Activated naive CD4-positive, alpha-beta T cell treated with anti-CD3 and anti-CD28 coated beads, Interleukin-2, amount 10 ng/mL, durations not matched to agents 7 days and 5 days (primary cell): ENCODE measurements around the gene HLX.

Experiments
- CTCF ChIA-PET: fragments of 350-600 bp; sonication (Branson Sonifier 250); formaldehyde crosslinking; loops from one replicate; lab custom pipeline; 2021; ENCODE audit warnings: antibody characterized with exemption; lab: Charles Lee
- DNase-seq: peaks from one replicate; pipeline ENCODE4 v3.0.0-alpha.2; 2020
- H3K27ac Mint-ChIP-seq: one replicate; pipeline ENCODE4 v1.8.0; 2021; ENCODE audit warnings: mild to moderate bottlenecking, moderate library complexity, mixed read lengths
- H3K27me3 Mint-ChIP-seq: one replicate; pipeline ENCODE4 v1.8.0; 2021; ENCODE audit warnings: mild to moderate bottlenecking, mixed read lengths
- H3K36me3 Mint-ChIP-seq: one replicate; pipeline ENCODE4 v1.8.0; 2021; ENCODE audit warnings: mixed read lengths
- H3K4me1 Mint-ChIP-seq: one replicate; pipeline ENCODE4 v1.8.0; 2021; ENCODE audit warnings: mixed read lengths
- H3K4me3 Mint-ChIP-seq: one replicate; pipeline ENCODE4 v1.8.0; 2021; ENCODE audit warnings: mild to moderate bottlenecking, moderate library complexity, mixed read lengths
- H3K9me3 Mint-ChIP-seq: one replicate; pipeline ENCODE4 v1.8.0; 2021; ENCODE audit warnings: mixed read lengths

The HLX gene, protein sequence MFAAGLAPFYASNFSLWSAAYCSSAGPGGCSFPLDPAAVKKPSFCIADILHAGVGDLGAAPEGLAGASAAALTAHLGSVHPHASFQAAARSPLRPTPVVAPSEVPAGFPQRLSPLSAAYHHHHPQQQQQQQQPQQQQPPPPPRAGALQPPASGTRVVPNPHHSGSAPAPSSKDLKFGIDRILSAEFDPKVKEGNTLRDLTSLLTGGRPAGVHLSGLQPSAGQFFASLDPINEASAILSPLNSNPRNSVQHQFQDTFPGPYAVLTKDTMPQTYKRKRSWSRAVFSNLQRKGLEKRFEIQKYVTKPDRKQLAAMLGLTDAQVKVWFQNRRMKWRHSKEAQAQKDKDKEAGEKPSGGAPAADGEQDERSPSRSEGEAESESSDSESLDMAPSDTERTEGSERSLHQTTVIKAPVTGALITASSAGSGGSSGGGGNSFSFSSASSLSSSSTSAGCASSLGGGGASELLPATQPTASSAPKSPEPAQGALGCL

GRCh38 chr1:220879076-220879508 is at the start of gene HLX:
Gene HLX, plus strand, starts transcription at chr1:220879443. Its CDS starts 415 bp downstream, at chr1:220879858.
- Mint-ChIP-seq H3K27me3 (peaks cover 99% of the 10 kb centered on the region), H3K4me1 (peaks cover 41% of the 10 kb centered on the region), H3K9me3 (no peaks in the 10 kb centered on the region), H3K27ac (peak within 1 kb of the TSS; percentile 28), H3K4me3 (peak within 1 kb of the TSS; percentile 61), H3K36me3 (no peaks in the 10 kb centered on the region)
- CTCF ChIA-PET, result no interaction called here
- DNase-seq, result peak; percentile 38

DNA sequence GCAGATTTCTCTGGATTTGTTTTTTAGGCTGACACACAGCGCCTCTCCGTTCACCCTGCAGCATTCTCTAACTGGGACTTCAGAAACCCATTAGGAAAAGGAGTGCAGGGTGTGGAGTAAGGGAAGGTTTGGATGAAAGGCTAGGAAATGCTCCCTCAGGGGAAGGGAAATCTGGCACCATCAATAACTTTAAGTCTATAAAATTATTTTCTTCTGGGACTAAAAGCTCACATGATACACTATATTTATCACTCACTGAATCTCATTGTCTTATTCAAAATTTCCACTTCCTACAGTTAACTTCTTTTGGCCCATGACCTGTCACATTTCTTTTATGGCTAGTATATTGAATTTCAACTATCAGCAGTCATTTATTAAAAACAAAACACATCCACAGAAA is 45.8 kb upstream of the HLX start:
- no peak overlapping the region for H3K27ac Mint-ChIP-seq
- no peaks in the 10 kb centered on the region for H3K36me3 Mint-ChIP-seq
- no peaks in the 10 kb centered on the region for H3K27me3 Mint-ChIP-seq
- DNase-seq, result no peak
- H3K4me1 Mint-ChIP-seq, result no peaks in the 10 kb centered on the region
- no peak overlapping the region for H3K4me3 Mint-ChIP-seq
- CTCF ChIA-PET, result no interaction called here
- H3K9me3 Mint-ChIP-seq, result no peaks in the 10 kb centered on the region

DNA sequence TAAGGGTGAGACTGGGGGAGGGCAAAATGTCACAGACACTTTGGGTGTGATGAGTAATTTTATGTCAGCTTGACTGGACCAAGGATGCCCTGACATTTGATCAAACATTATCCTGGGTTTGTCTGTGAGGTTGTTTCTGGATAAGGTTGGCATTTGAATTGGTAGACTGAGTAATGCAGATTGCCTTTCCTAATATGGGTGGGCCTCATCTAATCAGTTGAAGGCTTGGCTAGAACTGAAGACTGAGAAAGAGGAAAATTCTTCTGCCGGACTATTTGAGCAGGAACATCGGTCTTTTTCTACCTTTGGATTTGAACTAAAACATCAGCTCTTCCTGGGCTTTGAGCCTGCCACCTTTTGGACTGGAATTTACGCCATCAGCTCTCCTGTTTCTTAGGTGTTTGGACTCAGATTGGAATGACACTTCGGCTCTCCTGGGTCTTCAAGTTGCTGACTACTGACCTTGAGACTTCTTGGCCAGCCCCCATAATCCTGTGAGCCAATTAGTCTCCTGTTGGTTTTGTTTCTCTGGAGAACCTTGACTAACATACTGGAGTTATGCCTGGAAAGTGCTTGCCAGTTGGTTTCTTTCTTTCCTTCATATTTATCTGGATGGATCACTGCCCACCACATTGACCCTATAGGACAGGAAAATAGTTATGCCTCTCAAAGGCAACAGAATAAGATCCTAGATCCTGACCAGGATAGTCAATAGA is 44.9 kb upstream of the HLX start:
- H3K4me3 Mint-ChIP-seq, result no peak overlapping the region
- H3K4me1 Mint-ChIP-seq, result no peaks in the 10 kb centered on the region
- no peaks in the 10 kb centered on the region for H3K36me3 Mint-ChIP-seq
- no peak for DNase-seq
- H3K27me3 Mint-ChIP-seq, result no peaks in the 10 kb centered on the region
- no peaks in the 10 kb centered on the region for H3K9me3 Mint-ChIP-seq
- no peak overlapping the region for H3K27ac Mint-ChIP-seq
- CTCF ChIA-PET, result no interaction called here

GRCh38 chr1:220838578-220838977 is 40.7 kb upstream of the HLX start:
- no peaks in the 10 kb centered on the region for H3K27me3 Mint-ChIP-seq
- no peak overlapping the region for H3K27ac Mint-ChIP-seq
- H3K4me1 Mint-ChIP-seq, result no peaks in the 10 kb centered on the region
- H3K9me3 Mint-ChIP-seq, result no peaks in the 10 kb centered on the region
- no peak overlapping the region for H3K4me3 Mint-ChIP-seq
- DNase-seq, result no peak
- CTCF ChIA-PET, result no interaction called here
- no peaks in the 10 kb centered on the region for H3K36me3 Mint-ChIP-seq

DNA sequence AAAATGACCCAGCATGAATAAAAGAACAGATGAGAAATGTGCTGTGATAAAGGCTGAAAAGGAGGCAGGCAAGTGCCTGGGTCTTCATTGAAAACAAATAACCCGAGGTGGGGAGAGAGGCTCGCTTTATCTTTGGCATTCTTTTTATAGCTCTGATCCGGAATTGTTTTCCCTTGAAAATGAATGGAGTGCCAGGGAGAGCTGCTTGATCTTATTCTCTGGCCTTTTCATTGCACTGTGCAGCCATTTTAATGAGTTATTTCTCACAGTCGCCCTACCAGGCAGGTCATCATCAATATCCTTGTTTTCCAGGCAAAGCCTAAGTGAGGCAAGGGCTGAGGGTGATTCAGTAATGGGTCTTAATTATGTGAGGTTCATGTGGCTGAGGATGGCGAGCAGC is 39.8 kb upstream of the HLX start:
- DNase-seq, result no peak
- Mint-ChIP-seq H3K4me1 (no peaks in the 10 kb centered on the region), H3K4me3 (no peak overlapping the region), H3K36me3 (no peaks in the 10 kb centered on the region), H3K27me3 (no peaks in the 10 kb centered on the region), H3K9me3 (no peaks in the 10 kb centered on the region), H3K27ac (no peak overlapping the region)
- CTCF ChIA-PET, result interaction anchor here (0.6 kb wide), 1 partner anchor 495 kb away, joined by 3 read pairs; no protein-coding TSS in a partner anchor

DNA sequence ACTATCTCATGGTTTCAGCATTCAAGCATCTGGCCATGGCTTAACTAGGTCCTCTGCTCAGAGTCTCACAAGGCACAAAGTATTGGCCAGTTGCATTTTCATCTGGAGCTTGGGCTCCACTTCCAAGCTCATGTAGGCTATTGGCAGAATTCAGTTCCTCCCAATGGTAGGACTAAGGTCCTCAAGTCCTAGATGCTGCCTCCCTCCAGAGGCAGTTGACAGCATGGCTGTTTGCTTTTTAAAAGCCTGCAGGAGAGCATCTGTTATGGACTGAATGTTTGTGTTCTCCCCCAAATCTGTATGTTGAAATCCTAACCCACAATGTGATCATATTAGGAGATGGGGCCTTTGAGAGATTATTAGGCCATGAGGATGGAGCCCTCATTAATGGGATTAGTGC is 38.0 kb upstream of the HLX start:
- H3K4me1 Mint-ChIP-seq, result no peaks in the 10 kb centered on the region
- no peak for DNase-seq
- no peak overlapping the region for H3K4me3 Mint-ChIP-seq
- no peaks in the 10 kb centered on the region for H3K9me3 Mint-ChIP-seq
- CTCF ChIA-PET, result no interaction called here
- no peak overlapping the region for H3K27ac Mint-ChIP-seq
- no peaks in the 10 kb centered on the region for H3K36me3 Mint-ChIP-seq
- no peaks in the 10 kb centered on the region for H3K27me3 Mint-ChIP-seq

DNA sequence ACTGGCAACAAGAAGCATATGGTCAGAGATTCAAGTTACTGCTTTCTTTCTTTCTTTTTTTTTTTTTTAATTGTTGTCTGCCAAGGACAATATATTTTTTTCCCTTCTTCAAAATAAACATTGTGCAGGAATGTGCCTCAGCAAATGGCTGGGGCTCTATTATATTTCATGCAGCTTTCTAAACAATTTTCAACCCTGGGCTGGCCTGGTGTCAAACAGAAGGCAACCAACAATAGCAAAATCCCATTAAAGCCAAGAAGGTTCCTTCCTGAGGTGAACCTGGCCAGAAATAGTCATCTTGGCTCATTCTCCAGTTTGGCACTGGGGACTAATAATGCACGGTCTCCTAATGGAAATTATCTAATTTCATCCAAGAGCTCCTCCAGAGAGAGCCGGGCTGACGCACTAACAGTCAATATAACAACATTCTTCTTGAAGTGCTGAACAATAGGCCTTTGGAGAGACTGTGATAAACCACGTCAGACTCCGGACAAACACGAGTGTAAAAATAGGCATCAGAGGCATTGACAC is 35.7 kb upstream of the HLX start:
- Mint-ChIP-seq H3K4me1 (no peaks in the 10 kb centered on the region), H3K9me3 (no peaks in the 10 kb centered on the region)
- CTCF ChIA-PET, result no interaction called here

DNA sequence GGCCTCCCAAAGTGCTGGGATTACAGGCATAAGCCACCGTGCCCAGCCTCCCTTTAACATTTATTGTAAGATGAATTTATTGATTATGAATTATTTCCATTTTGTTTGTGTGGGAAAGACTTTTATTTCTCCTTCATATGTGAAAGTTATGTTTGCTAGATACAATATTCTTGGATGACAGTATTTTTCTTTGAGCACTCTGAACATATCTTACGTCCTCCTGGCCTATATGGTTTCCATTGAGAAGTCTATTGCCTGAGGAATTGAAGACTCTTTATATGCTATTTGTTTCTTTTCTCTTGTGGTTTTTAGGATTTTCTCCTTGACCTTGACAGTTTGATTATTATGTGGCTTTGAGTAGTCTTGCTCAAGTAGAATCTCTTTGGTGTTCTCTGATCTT is 26.8 kb upstream of the HLX start:
- H3K27ac Mint-ChIP-seq, result no peak overlapping the region
- DNase-seq, result no peak
- H3K4me3 Mint-ChIP-seq, result no peak overlapping the region
- CTCF ChIA-PET, result no interaction called here
- no peaks in the 10 kb centered on the region for H3K27me3 Mint-ChIP-seq
- H3K9me3 Mint-ChIP-seq, result peaks cover 4% of the 10 kb centered on the region
- H3K4me1 Mint-ChIP-seq, result no peaks in the 10 kb centered on the region
- no peaks in the 10 kb centered on the region for H3K36me3 Mint-ChIP-seq

More for the DNA sequence above, 35.7 kb upstream of the HLX start:
- Mint-ChIP-seq H3K36me3 (no peaks in the 10 kb centered on the region), H3K4me3 (no peak overlapping the region), H3K27me3 (no peaks in the 10 kb centered on the region), H3K27ac (no peak overlapping the region)
- no peak for DNase-seq

- Mint-ChIP-seq H3K36me3 (no peaks in the 10 kb centered on the region), H3K4me1 (peaks cover 5% of the 10 kb centered on the region), H3K27me3 (peaks cover 41% of the 10 kb centered on the region), H3K27ac (no peak overlapping the region), H3K4me3 (no peak overlapping the region), H3K9me3 (no peaks in the 10 kb centered on the region)
- CTCF ChIA-PET, result no interaction called here
- no peak for DNase-seq
These were observed 6.9 kb upstream of the HLX start for GRCh38 chr1:220872296-220872695.

GRCh38 chr1:220873087-220873486 is 6.2 kb upstream of the HLX start:
- Mint-ChIP-seq H3K4me1 (peaks cover 13% of the 10 kb centered on the region), H3K27ac (no peak overlapping the region), H3K9me3 (no peaks in the 10 kb centered on the region), H3K27me3 (peaks cover 49% of the 10 kb centered on the region), H3K4me3 (no peak overlapping the region), H3K36me3 (no peaks in the 10 kb centered on the region)
- CTCF ChIA-PET, result interaction anchor here (0.8 kb wide), 1 partner anchor 472 kb away, joined by 3 read pairs; no protein-coding TSS in a partner anchor
- DNase-seq, result no peak

- no peak overlapping the region for H3K4me3 Mint-ChIP-seq
- CTCF ChIA-PET, result interaction anchor here (0.7 to 2.6 kb wide), 6 partner anchors 16 to 1223 kb away, joined by 3 to 16 read pairs (median 3); no protein-coding TSS in a partner anchor
- H3K27ac Mint-ChIP-seq, result no peak overlapping the region
- H3K27me3 Mint-ChIP-seq, result peaks cover 59% of the 10 kb centered on the region
- DNase-seq, result peak; percentile 39
- no peaks in the 10 kb centered on the region for H3K36me3 Mint-ChIP-seq
- H3K9me3 Mint-ChIP-seq, result no peaks in the 10 kb centered on the region
- peaks cover 23% of the 10 kb centered on the region for H3K4me1 Mint-ChIP-seq
These were observed 5.2 kb upstream of the HLX start for GRCh38 chr1:220873868-220874655.

- no peak for DNase-seq
- Mint-ChIP-seq H3K4me1 (peaks cover 28% of the 10 kb centered on the region), H3K4me3 (no peak overlapping the region), H3K9me3 (no peaks in the 10 kb centered on the region), H3K36me3 (no peaks in the 10 kb centered on the region), H3K27ac (no peak overlapping the region), H3K27me3 (peaks cover 71% of the 10 kb centered on the region)
- CTCF ChIA-PET, result interaction anchor here (0.7 to 2.6 kb wide), 8 partner anchors 9 to 1222 kb away, joined by 3 to 16 read pairs (median 3); no protein-coding TSS in a partner anchor
These were observed 4.0 kb upstream of the HLX start for GRCh38 chr1:220875260-220875659.

GRCh38 chr1:220876511-220877376 is 2.5 kb upstream of the HLX start:
- Mint-ChIP-seq H3K9me3 (no peaks in the 10 kb centered on the region), H3K27ac (no peak overlapping the region), H3K36me3 (no peaks in the 10 kb centered on the region), H3K4me3 (no peak overlapping the region), H3K27me3 (peaks cover 86% of the 10 kb centered on the region), H3K4me1 (peaks cover 41% of the 10 kb centered on the region)
- DNase-seq, result no peak
- CTCF ChIA-PET, result interaction anchor here (1.4 to 2.6 kb wide), 3 partner anchors 323 to 559 kb away, joined by 3 to 16 read pairs (median 5); no protein-coding TSS in a partner anchor
